Panc1 (cell line): Measurements from ENCODE around the gene C17orf100.

Experiments used
- POLR2AphosphoS5 ChIP-seq: IDR thresholded peaks from 2 replicates; pipeline ENCODE4 v1.6.1; 2012; ENCODE audit warnings: mild to moderate bottlenecking, low read depth, low read length, moderate library complexity
- SIN3A ChIP-seq: IDR thresholded peaks from 2 replicates; pipeline ENCODE4 v1.6.1; 2012; ENCODE audit warnings: low read depth, mild to moderate bottlenecking, low read length, moderate library complexity, borderline replicate concordance; ENCODE audit not compliant: insufficient read depth
- TF ChIP-seq, protein P1 (sequence below): fragments of 450-650 bp; IDR thresholded peaks from 2 replicates; pipeline ENCODE4 v1.5.1; 2017; ENCODE audit warnings: mild to moderate bottlenecking
- TF ChIP-seq, protein P2 (sequence below), 2 experiments: IDR thresholded peaks; 2 replicates each; pipeline ENCODE4 v1.6.1; 2011 to 2012; ENCODE audit warnings: low read depth in 2 of 2, control low read depth in 1 of 2, low read length in 1 of 2, mild to moderate bottlenecking in 1 of 2, moderate library complexity in 1 of 2; ENCODE audit not compliant: insufficient read depth in 1 of 2

DNA sequence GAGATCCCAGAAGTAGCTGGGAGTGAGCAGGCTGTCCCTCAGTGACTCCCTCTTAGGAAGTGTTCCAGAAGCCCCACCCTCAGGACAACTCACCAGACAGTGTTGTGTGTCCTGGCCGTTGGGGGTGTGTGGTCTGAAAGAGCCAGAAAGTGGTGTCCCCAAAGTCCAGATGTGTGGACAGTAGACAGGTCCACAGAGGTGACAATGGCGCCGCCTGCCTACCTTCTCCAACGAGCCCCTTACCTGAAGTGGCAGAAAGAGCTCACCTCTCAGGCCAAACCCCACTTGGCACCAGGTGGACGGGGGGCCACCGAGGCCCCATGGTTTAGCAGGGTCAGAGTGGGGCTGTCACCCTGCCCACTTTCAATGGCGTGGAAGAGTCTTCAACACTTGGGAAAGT is 19.9 kb downstream of the C17orf100 start:
- TF ChIP-seq POLR2AphosphoS5: no peak
- no peak for TF ChIP-seq SIN3A
- TF ChIP-seq, protein P1, sequence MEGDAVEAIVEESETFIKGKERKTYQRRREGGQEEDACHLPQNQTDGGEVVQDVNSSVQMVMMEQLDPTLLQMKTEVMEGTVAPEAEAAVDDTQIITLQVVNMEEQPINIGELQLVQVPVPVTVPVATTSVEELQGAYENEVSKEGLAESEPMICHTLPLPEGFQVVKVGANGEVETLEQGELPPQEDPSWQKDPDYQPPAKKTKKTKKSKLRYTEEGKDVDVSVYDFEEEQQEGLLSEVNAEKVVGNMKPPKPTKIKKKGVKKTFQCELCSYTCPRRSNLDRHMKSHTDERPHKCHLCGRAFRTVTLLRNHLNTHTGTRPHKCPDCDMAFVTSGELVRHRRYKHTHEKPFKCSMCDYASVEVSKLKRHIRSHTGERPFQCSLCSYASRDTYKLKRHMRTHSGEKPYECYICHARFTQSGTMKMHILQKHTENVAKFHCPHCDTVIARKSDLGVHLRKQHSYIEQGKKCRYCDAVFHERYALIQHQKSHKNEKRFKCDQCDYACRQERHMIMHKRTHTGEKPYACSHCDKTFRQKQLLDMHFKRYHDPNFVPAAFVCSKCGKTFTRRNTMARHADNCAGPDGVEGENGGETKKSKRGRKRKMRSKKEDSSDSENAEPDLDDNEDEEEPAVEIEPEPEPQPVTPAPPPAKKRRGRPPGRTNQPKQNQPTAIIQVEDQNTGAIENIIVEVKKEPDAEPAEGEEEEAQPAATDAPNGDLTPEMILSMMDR: no peak
- TF ChIP-seq, protein P2, sequence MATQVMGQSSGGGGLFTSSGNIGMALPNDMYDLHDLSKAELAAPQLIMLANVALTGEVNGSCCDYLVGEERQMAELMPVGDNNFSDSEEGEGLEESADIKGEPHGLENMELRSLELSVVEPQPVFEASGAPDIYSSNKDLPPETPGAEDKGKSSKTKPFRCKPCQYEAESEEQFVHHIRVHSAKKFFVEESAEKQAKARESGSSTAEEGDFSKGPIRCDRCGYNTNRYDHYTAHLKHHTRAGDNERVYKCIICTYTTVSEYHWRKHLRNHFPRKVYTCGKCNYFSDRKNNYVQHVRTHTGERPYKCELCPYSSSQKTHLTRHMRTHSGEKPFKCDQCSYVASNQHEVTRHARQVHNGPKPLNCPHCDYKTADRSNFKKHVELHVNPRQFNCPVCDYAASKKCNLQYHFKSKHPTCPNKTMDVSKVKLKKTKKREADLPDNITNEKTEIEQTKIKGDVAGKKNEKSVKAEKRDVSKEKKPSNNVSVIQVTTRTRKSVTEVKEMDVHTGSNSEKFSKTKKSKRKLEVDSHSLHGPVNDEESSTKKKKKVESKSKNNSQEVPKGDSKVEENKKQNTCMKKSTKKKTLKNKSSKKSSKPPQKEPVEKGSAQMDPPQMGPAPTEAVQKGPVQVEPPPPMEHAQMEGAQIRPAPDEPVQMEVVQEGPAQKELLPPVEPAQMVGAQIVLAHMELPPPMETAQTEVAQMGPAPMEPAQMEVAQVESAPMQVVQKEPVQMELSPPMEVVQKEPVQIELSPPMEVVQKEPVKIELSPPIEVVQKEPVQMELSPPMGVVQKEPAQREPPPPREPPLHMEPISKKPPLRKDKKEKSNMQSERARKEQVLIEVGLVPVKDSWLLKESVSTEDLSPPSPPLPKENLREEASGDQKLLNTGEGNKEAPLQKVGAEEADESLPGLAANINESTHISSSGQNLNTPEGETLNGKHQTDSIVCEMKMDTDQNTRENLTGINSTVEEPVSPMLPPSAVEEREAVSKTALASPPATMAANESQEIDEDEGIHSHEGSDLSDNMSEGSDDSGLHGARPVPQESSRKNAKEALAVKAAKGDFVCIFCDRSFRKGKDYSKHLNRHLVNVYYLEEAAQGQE (IDR thresholded peaks at IDR 0.05; ENCODE audit: insufficient read depth in 1 of 2, low read depth in 2 of 2, low read length in 1 of 2): no peak
